Lower leg skin (tissue), 3 donors: Measurements from ENCODE around the gene KCNB1.

Experiments used
- CTCF ChIP-seq, 3 donors: fragments of 450-650 bp; IDR thresholded peaks; one replicate each; pipeline ENCODE4 v1.5.1; 2016; ENCODE audit warnings: antibody characterized with exemption in 3 of 3, mild to moderate bottlenecking in 3 of 3, moderate library complexity in 2 of 3
- POLR2A ChIP-seq, 2 donors: fragments of 450-650 bp; IDR thresholded peaks; one replicate each; pipeline ENCODE4 v1.6.1; 2016 to 2017; ENCODE audit warnings: antibody characterized with exemption in 2 of 2, mild to moderate bottlenecking in 1 of 2, moderate library complexity in 1 of 2

GRCh38 chr20:49337357-49337756, 145.1 kb downstream of the KCNB1 start:
- TF ChIP-seq CTCF (IDR thresholded peaks at IDR 0.05) (no peak), POLR2A (IDR thresholded peaks at IDR 0.05) (no peak)
